ENCODE data around the gene SLC7A6. TPM values are rescaled to one million over a fixed set of nuclear protein-coding genes. Genes with fewer than 3 reads are reported as not detected.
A peak's percentile ranks its signal among the peaks of the same experiment; 100 is the strongest.

Gene SLC7A6
- total and polyA plus RNA-seq, 2 of the 13 experiments (the other 11 are each of a cell fraction or from before 2014, with no cell fraction given), result 35.8 to 70.8 TPM

GRCh38 chr16:68244903-68245853 lies 19.1 kb upstream of the SLC7A6 start, which contains the start of gene PLA2G15 (continued):
- no peak for TF ChIP-seq PRDM4 (CRISPR knock-in tag; IDR thresholded peaks at IDR 0.05; ENCODE audit: borderline replicate concordance)
- TF ChIP-seq RXRA (CRISPR knock-in tag; IDR thresholded peaks at IDR 0.05), result peak; percentile 69; the same call in 1 of the 2 replicates
- no peak for TF ChIP-seq ZNF549 (CRISPR knock-in tag; IDR thresholded peaks at IDR 0.05)
- peak; percentile 58; the same call in 1 of the 2 replicates for TF ChIP-seq SP5 (CRISPR knock-in tag; IDR thresholded peaks at IDR 0.05; ENCODE audit: borderline replicate concordance, low read depth)
- no peak for TF ChIP-seq PLRG1 (conservative IDR thresholded peaks at IDR 0.05)
- TF ChIP-seq ATF5 (CRISPR knock-in tag; IDR thresholded peaks at IDR 0.05; ENCODE audit: low read depth), result no peak
- no peak for TF ChIP-seq RBM22 (optimal IDR thresholded peaks at IDR 0.05; ENCODE audit: low read length)
- no peak for TF ChIP-seq GABPA (IDR thresholded peaks at IDR 0.05; ENCODE audit: low read depth, low read length)
- TF ChIP-seq GABPA (CRISPR knock-in tag; IDR thresholded peaks at IDR 0.05; ENCODE audit: low read depth), result peak; percentile 82
- no peak; the same call in 1 of the 2 replicates for TF ChIP-seq ZBTB34 (CRISPR knock-in tag; IDR thresholded peaks at IDR 0.05)
- TF ChIP-seq MED8 (CRISPR knock-in tag; IDR thresholded peaks at IDR 0.05; ENCODE audit: insufficient replicate concordance), result no peak
- TF ChIP-seq TBX2 (CRISPR knock-in tag; IDR thresholded peaks at IDR 0.05; ENCODE audit: borderline replicate concordance), result peak; percentile 88
- peak; percentile 23; the same call in 1 of the 2 replicates for TF ChIP-seq NFAT5 (CRISPR knock-in tag; IDR thresholded peaks at IDR 0.05)
- no peak; the same call in 1 of the 2 replicates for TF ChIP-seq ZNF770 (CRISPR knock-in tag; IDR thresholded peaks at IDR 0.05)
- no peak for TF ChIP-seq EZH2 (conservative IDR thresholded peaks at IDR 0.05; ENCODE audit: low read depth, low read length)
